Stimulated activated CD4-positive, alpha-beta T cell treated with anti-CD3 and anti-CD28 coated beads, Interleukin-15, amount 100 ng/mL, for 48 hours (primary cell): ENCODE measurements around the gene CSRP1.

ENCODE experiments used
- DNase-seq, 2 donors: peaks; one replicate each; pipeline ENCODE4 v3.0.0-alpha.2; 2020; ENCODE audit warnings: low read depth in 2 of 2

Gene CSRP1

DNA sequence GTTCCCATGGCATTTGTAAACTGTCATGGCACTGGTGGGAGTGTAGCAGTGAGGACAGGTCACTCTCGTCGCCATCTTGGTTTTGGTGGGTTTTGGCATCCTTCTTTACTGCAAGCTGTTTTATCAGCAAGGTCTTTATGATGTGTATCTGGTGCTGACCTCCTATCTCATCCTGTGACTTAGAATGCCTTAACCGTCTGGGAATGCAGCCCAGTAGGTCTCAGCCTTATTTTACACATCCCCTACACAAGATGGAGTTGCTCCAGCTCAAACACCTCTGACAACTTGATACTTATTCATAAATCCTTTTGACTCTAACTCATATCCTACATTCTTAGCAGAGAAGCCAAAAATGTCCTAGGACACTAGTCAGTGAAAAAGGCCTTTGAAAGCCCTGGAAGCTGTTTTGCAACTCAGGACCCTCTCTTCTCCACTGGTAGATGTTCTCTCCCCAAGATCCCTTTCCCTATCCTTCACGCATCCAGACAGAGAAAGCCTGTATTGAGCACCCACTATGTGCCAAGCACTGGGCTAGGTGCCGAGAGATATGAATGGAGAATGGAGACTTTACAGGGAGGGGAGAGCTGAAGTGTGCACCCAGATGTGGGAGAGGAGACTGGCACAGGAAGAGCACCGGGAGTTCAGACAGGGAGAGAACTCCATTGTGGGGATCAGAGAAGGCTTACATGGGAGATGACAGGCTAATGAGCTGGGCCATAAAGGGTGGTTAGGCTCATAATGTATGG lies 6.7 kb upstream of the CSRP1 start:
- no peak for DNase-seq

DNA sequence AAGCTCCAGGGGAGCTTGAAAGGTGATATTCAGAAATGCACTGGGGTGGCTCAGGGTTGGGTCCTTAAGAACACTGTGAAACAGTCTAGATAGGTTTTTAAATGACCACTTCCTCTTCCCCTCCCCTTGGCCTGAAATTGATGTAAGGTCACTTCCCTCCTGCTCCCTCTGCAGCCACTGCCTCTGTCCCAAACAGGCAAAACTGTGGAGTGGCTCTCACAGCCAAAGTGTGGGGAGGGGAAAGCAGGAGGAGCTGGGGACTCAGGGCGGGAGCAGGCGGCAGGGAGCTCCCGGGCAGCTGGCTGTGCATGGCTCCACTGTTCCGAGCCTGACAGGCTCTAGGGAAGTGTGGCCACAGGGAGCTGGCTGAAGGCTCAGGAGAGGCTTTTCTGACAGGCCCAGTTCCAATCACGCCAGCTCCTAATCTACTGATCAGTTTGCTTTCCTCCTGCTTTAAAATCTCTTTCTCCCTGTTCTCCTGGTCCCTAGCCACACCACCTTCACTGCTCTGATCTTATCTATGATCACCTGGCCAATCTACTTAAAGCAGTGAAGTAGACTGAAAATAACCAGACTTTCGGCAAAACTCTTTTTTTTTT lies 5.1 kb upstream of the CSRP1 start:
- DNase-seq = no peak

DNA sequence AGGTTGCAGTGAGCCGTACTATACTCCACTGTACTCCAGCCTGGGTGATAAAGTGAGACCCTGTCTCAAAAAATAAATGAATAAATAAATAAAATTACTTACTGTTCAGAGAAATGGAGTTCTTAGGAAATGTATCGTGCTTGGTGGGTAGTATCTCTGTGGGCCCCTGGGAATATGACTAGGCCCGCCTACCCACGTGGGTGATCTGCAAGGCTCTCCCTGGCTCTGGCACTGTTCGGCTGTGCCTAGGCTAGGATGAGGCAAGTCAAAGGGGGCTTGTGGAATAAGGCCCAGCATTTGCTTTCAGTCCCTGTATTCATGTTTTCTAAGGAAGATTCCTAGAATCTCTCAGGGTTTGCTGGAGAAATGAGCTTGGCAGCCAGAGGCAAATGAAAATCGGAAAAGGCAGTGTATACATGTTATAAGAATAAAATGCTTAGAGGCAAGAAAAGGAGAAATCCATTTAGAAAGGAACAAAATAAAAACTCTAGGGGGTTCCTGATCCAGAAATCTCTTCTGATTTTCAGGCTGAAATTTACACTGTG lies 4.5 kb upstream of the CSRP1 start:
- DNase-seq = no peak

DNA sequence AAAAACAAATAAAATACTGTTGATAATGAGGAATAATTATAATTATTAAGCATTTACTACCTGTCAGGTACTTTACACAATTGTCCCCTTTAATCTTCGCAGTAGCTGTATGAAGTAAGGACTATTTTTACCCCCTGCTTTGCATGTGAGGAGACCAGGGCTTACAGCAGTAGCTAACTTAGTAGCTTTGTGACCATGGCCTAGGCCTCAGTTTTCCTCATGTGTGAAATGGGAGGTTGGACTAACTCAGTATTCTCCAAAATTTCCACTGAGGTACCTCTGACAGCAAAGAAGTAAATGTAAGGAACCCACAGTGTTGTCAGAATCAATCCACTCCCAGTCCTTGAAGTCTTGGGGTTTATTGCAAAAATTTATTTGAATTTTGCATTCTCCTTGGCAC lies 3.8 kb upstream of the CSRP1 start:
- no peak for DNase-seq

DNA sequence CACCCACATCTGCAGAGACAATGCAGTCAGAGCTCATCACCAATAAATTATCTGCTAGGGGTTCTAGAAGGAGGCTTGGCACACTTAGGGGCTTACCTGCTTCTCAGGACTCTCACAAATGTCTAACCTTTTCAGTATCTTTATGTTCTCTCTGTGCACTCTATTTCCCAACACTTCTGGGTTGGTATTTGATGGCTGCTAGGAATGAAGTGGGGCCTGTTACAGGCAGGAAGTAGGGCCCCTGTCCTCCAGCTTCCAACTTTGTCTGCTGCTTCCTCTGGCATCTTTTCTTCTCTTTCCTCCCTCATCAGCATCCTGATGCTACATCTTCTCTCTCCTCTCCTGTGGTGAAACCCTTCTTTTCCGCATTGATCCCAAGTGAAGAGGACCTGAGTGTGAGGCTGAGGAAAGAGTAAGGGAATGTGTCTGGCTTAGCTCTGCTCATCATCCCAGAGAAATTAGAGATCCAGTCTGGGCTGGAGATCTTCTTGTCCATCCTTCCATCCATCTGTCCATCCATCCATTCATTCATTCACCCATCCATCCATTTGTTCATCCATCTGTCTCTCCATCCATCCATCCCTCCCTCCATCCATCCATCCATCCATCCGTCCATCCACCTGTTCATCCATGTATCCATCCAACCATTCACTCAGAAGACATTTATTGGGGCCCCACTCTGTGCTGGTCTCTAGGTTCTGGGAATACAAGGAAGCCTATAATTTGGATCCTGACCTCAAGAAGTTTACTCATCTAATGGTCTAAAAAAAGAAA lies 2.9 kb upstream of the CSRP1 start:
- DNase-seq = no peak

DNA sequence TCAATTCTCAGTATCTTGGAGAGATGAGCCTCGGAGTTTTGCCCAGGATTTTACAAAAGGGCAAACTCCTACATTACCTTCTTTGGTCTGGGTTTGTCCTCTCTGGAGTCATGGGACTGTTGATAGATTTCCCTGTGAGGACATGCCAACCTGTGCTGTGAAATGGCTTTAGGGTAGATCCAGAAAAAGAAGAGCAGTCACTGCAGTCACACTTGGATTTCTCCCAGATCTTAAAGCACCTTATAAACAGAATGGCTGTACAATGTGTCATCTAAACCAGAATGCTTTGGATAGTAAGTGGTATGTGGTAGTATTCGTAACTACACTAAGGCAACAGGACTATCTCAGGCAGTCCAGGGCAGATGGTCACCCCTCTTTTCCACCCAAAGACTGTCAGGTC lies 1.9 kb upstream of the CSRP1 start:
- no peak for DNase-seq

DNA sequence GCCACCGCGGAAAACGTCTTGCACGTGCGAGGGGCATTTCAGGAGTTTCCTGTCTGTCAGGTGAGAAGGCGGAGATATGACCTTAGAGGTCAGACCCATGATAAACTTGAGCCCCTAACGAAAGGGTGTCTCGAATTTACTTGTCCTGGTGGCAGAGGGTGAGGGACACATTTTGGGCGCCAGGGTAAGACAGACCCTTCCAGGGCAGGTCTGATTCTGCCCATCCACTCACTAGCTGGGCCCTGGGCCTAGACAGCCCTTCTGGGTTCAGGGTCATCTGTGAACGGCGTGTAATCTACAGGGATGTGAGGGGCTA lies 395 bp upstream of the CSRP1 start:
- DNase-seq = no peak

DNA sequence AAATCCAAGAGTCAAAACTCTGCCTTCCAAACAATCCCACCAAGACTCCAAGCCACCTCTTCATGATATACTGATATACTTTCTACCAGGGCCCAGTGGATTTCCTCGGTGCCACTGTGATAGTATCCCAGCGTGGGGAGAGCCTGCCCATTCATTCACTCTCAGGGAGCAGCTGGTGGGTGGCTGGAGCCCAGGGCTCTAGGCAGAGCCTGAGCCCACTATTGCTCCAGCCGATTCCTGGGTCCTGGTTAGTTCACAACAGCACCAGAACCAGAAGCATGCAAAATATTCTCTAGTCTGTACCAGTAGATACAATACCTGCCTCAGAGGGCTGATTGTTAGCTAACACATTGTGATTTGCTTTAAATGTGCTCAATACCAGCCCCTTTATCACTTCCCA lies 831 bp downstream of the CSRP1 start:
- DNase-seq = no peak

DNA sequence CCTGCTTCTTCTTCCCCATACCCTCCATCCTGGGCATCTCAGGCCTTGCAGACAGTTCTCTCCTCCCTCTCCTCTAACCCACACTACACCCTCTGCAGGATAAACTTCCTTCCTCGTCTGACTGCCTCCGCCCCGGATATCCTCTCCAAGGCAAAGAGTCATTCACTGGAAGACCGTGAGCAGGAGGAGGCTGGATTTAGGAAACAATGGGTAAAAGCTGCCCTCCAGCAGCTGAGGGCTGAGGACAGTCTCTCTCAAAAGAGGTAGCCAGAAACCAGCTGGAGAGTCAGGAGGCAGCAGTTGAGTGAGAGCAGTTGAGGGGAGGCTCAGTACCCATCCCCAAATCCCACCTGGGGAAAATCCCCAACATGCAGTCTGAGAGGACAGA lies 1.4 kb downstream of the CSRP1 start:
- no peak for DNase-seq

DNA sequence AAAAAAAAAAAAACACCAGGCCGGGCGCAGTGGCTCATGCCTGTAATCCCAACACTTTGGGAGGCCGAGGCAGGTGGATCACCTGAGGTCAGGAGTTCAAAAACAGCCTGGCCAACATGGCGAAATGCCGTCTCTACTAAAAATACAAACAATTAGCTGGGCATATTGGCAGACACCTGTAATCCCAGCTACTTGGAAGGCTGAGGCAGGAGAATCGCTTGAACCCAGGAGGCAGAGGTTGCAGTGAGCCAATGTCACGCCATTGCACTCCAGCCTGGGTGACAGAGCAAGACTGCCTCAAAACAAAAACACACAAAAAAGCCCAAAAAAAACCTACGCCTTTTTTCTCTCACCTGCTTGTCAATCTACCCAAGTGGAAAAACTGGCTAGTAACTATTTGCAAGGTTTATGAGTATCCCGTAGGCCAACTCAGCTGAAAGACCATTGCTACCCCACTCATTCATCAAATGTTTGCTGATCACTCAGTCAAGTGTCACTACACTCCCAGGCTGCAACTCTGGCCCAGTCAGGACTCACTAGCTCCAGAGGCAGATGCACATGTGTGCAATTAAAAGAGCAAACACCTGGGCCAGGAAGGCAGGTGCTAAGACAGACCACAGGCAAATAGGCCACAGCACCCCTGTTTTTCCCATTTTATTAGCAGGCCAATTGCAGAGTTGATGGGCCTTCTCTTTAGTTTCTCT lies 2.0 kb downstream of the CSRP1 start:
- no peak for DNase-seq

DNA sequence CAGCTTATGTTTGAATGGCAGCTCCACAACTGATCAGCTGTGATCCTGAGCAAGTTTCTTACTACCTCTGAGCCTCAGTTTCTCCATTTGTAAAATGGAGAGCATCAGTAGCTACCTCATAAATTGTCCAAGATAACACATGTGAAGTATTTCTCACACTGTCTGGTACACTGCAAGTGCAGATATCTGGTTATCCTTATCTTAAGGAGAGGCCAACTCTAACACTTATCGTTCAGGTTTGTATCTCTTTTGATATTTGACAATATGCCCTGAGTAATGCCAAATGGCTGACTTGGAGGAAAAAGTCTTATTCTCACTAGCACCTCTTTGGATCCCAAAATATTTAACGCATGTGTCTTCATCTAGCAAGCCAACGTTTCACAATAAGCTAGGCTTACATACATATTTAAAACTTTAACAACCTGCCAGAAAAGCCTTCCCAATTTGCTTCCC lies 2.7 kb downstream of the CSRP1 start:
- no peak for DNase-seq

DNA sequence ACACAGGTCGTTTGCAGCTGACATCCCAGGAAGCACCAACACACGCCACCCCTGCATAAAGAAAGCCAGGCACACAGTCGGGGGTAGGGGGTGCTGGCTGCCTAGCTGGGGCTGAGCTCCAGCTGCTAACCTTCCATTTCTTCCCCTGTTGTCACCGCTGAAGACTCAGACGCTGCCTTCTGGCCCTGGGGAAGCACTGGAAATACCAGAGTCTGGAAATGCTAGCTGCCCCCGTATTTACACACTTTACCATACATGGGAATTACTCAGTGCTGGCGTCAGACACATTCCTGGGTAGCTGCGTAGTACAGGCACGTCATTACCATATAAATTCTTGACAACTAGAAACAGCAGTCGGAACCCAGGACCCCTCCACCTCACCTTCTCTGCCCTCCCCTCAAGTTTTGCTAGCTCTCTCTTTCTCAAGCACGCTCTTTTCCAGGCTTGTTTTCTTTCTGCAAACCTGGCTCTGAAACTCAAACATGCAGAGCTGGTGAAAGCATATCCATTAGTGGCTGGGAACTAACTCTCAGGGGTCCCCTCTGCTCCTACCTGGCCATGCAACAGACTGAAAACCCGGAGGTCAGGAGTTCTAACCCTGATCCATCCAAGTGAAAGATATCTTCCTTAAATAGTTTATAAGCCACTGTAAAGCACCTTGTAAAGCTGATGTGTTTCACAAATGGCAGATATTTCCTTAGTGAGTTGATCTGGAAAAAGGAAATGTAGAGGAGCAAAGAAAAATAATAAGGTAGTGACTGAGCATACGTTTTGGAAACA lies 3.3 kb downstream of the CSRP1 start:
- DNase-seq = no peak

DNA sequence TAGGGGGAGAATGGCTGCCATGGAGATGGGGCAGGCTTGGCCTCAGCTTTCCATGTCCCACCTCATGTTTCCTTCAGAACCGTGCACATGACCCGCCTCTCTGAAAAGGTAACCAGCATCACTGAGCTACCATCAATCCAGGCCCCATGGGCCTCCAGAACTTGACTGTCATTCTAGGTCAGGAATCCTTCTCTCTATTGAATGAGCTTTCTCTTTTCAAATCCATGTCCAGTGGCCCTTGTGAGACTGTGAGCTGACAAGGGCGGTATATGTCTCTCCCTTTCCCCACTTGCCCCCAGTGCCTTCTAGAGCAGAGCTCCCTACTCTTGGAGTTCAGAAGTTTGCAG lies 4.4 kb downstream of the CSRP1 start:
- DNase-seq = no peak

DNA sequence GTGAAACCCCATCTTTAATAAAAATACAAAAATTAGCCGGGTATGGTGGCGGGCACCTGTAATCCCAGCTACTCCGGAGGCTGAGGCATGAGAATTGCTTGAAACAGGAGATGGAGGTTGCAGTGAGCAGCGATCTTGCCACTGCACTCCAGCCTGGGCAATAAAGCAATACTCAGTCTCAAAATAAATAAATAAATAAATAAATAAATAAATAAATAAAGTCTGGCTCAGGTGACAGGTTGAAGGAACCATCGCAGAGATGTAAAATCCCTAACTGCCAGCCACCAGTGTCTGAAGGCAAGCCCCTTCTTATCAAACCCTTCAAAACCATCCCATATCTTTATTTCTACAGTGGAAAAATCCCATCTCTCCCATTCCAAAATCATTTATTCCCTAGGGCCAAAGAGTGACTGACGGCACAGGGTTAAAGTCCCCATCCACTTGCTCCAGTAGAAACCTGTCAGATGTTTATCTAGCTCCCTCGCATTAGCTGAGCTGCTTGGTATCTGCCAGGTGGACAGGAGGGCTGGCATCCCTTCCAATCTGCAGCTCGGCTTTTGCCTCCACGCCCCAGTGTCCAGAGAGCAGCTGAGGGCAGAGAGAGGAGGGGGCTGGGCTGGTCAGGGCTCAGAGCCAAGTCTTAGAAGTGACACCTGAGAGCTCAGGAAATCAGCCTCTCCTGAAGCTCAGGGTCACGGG lies 5.0 kb downstream of the CSRP1 start:
- no peak for DNase-seq

DNA sequence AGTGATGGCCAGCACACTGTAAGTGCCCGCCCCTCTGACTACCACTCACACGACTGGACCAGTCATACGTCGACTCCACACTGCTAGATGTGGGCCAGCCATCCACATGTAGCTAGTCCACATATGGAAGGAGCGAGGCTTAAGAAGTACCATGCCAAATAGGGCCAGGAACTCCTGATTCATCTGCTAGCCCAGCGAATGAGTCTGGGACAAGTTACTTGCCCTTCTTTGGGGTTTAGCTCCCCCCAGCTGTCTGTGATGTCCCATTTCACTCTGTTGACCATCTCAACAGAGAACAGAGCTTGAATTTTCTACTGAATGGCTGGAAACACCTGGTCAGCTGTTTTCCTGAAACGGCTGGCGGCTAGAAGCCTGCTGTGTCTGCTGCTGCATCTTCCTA lies 5.8 kb downstream of the CSRP1 start:
- DNase-seq = no peak

DNA sequence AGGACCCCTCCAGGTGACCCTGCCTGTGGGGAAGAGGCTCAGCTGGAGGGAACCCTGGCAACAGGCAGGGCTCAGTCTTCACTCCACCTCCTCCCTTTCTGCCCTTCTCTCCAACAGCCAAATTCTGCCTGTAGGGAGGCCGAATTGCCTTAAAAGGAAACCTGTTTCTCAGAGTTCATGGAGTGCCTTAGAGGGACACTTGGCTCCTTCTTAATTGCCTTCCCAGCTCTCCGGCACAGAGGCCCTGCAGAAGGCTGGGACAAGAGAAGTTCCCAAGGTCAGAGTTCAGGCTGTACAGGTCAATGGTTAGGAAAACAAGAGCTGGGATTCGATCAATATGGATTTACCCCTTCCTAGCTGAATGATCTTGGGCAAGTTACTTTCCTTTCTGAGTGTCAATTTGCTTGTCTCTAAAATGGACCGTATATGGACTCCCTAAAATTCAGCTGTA lies 6.2 kb downstream of the CSRP1 start:
- no peak for DNase-seq

DNA sequence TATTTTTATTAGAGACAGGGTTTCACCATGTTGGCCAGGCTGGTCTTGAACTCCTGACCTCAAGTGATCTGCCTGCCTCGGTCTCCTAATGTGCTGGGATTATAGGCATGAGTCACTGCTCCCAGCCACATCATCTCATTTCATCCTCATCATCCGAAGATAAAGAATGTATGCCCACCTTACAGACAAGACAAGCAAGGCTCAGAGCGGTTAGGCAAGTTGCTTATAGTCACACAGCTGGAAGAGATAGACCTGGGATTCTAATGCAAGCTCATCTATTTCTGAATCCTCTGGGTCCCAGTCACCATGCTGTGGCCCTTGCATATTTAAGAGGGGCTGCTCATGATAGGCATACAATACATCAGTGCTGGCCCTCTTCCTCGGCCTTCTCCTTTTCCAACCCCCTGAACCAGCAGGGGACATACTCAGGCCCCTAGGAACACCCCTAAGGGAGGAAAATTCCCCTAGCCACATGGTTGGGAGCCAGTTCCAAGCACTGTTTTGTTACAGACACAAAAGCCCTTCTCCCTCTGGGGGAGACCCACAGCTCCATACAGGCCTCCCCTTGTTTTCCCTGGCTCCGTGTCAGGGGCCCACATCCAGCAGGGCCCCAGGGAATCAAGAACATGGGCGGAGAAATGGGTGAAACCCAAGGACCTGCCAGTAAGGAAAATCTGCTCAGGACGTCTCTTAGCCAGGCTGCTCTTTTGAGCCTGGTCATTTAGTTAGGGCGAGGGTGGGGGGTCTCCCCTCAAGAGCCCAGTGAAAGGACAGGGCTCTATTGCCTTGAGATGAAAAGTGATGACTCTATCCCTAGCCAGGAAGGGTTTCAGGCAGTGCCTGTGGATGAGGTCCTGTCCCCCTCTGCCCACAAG lies 6.9 kb downstream of the CSRP1 start:
- no peak for DNase-seq

DNA sequence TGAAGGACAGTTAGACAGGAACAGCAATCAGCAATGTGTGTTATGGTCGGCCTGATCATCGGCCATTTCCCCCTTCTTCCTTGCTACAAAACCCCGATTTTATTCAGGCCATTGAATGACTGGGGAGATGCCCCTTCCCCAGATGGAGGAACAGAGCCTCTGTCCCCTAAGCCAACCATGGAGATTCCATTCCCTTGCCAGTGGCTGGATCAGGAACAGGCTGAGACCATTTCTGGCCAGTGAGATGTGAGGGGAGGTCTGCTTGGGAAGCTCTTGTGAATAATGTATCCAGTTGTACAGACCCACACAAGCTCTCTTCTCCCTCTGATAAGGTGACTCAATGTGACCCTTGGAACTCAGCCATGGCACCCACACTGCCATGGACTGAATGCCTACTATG lies 7.7 kb downstream of the CSRP1 start:
- no peak for DNase-seq

DNA sequence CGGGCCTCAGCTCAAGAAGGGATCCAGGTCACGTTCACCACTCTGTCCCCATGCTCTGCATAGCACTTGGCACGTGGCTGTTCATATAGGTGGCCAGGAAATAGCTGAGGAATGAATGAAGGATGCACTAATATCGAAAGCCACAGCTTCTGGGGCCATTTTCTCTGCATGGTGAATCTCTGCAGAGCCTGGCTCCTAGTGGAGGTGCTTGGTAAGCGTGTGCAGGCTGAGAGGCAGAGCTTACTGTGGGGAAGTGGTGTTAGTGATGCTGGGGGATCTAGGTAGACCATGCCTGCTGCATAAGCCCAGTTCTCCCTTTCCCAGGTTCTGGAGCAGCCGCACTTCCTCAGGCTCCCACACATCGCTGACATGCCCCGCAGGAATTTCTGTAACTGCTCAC lies 8.3 kb downstream of the CSRP1 start:
- no peak for DNase-seq

DNA sequence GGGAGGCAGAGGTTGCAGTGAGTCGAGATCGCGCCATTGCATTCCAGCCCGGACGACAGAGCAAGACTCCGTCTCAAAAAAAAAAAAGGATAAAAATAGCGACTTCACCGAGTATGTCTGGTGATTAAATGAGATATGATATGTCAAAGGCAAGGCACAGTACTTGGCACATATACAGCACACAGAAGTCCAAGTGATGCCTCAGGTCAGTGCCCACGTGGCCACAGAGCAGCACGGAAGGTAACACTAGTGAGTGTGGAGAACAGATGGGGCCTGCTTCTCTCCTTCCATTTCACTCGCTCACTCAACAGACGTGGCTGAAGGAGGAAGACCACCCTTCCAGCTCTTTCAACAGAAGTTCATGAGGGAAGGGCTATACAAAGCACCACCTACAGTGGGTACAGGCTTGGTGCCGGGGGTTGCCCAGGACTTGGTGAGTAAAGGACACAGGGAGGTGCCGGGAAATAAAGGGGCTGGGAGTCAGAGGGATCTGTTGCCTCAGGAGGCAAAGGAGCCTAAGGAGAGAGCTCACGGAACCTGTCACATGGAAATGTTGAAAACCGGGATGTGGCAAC lies 8.9 kb downstream of the CSRP1 start:
- no peak for DNase-seq
